CD14-positive monocyte (primary cell): ENCODE measurements around the gene MRPL4. TPM values are rescaled to one million over a fixed set of nuclear protein-coding genes. Genes with fewer than 3 reads are reported as not detected.

Source experiments
- DNase-seq, 3 donors: peaks; one replicate each; pipeline ENCODE4 v3.0.0-alpha.2; 2011 to 2022
- H2AFZ ChIP-seq: 2 replicates; pipeline ENCODE4 v1.6.0; 2012; ENCODE audit warnings: mild to moderate bottlenecking, low read depth, low read length, inconsistent platforms; ENCODE audit not compliant: insufficient read depth, poor library complexity, severe bottlenecking
- H3K27ac ChIP-seq, 2 donors: 1 replicate in 1 of 2; 2 replicates in 1 of 2; pipeline ENCODE4 v1.5.1; 2012 to 2013; ENCODE audit warnings: low read length in 2 of 2, control low read depth in 1 of 2, inconsistent platforms in 1 of 2, low read depth in 1 of 2, mild to moderate bottlenecking in 1 of 2
- H3K27me3 ChIP-seq, 2 donors: one replicate each; pipeline versions ENCODE4 v1.6.0 to v1.6.1; 2011 to 2013; ENCODE audit warnings: low read length in 2 of 2; ENCODE audit not compliant: control insufficient read depth in 2 of 2, insufficient read depth in 2 of 2
- H3K36me3 ChIP-seq, 2 donors: replicated peaks in 1 of 2; 1 replicate in 1 of 2; 2 replicates in 1 of 2; pipeline versions ENCODE4 v1.5.1 to v1.6.1; 2012 to 2013; ENCODE audit warnings: low read length in 2 of 2, control low read depth in 1 of 2, inconsistent platforms in 1 of 2, mild to moderate bottlenecking in 1 of 2; ENCODE audit not compliant: insufficient read depth in 2 of 2, control insufficient read depth in 1 of 2
- H3K4me1 ChIP-seq, 2 donors: 1 replicate in 1 of 2; 2 replicates in 1 of 2; pipeline versions ENCODE4 v1.5.1 to v1.6.1; 2012 to 2013; ENCODE audit warnings: low read length in 2 of 2, control low read depth in 1 of 2, inconsistent platforms in 1 of 2, mild to moderate bottlenecking in 1 of 2, moderate library complexity in 1 of 2; ENCODE audit not compliant: insufficient read depth in 2 of 2, control insufficient read depth in 1 of 2
- H3K4me2 ChIP-seq: replicated peaks from 2 replicates; pipeline ENCODE3; 2012; ENCODE audit warnings: low read length, moderate library complexity, mild to moderate bottlenecking; ENCODE audit not compliant: poor library complexity, severe bottlenecking; ENCODE audit errors: extremely low read depth
- H3K4me3 ChIP-seq, 3 experiments: fragments of 200-600 bp in 1 of 3; sonication (generic) in 1 of 3; replicated peaks in 1 of 3; 1 replicate in 2 of 3; 2 replicates in 1 of 3; pipeline ENCODE4 v1.5.1; 2011 to 2013; ENCODE audit warnings: low read length in 3 of 3, mild to moderate bottlenecking in 3 of 3, control low read depth in 2 of 3, low read depth in 2 of 3, inconsistent platforms in 1 of 3, moderate library complexity in 1 of 3
- H3K79me2 ChIP-seq: 2 replicates; pipeline ENCODE4 v1.6.0; 2012; ENCODE audit warnings: mild to moderate bottlenecking, control low read depth, inconsistent platforms, low read length, moderate library complexity; ENCODE audit not compliant: insufficient read depth
- H3K9ac ChIP-seq: 2 replicates; pipeline ENCODE4 v1.6.0; 2017; ENCODE audit warnings: low read length, mild to moderate bottlenecking; ENCODE audit not compliant: insufficient read depth, poor library complexity, severe bottlenecking
- H3K9me3 ChIP-seq, 2 donors: replicated peaks in 1 of 2; 1 replicate in 1 of 2; 2 replicates in 1 of 2; pipeline versions ENCODE4 v1.5.1 to v1.6.1; 2012 to 2013; ENCODE audit warnings: low read length in 2 of 2, control low read depth in 1 of 2; ENCODE audit not compliant: control insufficient read depth in 1 of 2, insufficient read depth in 1 of 2
- H4K20me1 ChIP-seq: 2 replicates; pipeline ENCODE4 v1.6.0; 2012; ENCODE audit warnings: mild to moderate bottlenecking, low read length, control low read depth, moderate library complexity; ENCODE audit not compliant: insufficient read depth
- H3K27ac Mint-ChIP-seq, 7 donors: one replicate each; pipeline ENCODE4 v1.8.0; 2020; ENCODE audit warnings: mild to moderate bottlenecking in 7 of 7, mixed read lengths in 7 of 7, moderate library complexity in 6 of 7, inconsistent platforms in 2 of 7
- H3K27me3 Mint-ChIP-seq, 3 donors: one replicate each; pipeline ENCODE4 v1.8.0; 2021 to 2022; ENCODE audit warnings: low read depth in 3 of 3, mild to moderate bottlenecking in 3 of 3, mixed read lengths in 3 of 3, moderate library complexity in 3 of 3, inconsistent platforms in 1 of 3
- H3K36me3 Mint-ChIP-seq, 2 donors: one replicate each; pipeline ENCODE4 v1.8.0; 2020; ENCODE audit warnings: mixed read lengths in 2 of 2, inconsistent platforms in 1 of 2, mild to moderate bottlenecking in 1 of 2
- H3K4me1 Mint-ChIP-seq: one replicate; pipeline ENCODE4 v1.8.0; 2020; ENCODE audit warnings: mild to moderate bottlenecking, mixed read lengths
- H3K4me3 Mint-ChIP-seq, 2 donors: one replicate each; pipeline ENCODE4 v1.8.0; 2020; ENCODE audit warnings: mild to moderate bottlenecking in 2 of 2, mixed read lengths in 2 of 2, moderate library complexity in 1 of 2
- H3K9me3 Mint-ChIP-seq, 7 donors: one replicate each; pipeline ENCODE4 v1.8.0; 2020 to 2022; ENCODE audit warnings: mixed read lengths in 7 of 7, mild to moderate bottlenecking in 6 of 7, moderate library complexity in 6 of 7, inconsistent platforms in 2 of 7
- CTCF ChIP-seq: fragments of 200-600 bp; IDR thresholded peaks from one replicate; pipeline ENCODE4 v1.8.0; 2022; ENCODE audit warnings: antibody characterized with exemption, mild to moderate bottlenecking
- WGBS: methylation state at CpG from one replicate; pipeline ENCODE4 v1.1.5; 2013; ENCODE audit warnings: missing lambda C conversion rate; ENCODE audit not compliant: insufficient coverage; 5-methylcytosine and 5-hydroxymethylcytosine counted together
- intact Hi-C, 2 donors: fragments of 100-400 bp; cut with micrococcal nuclease; formaldehyde crosslinking; loops; one replicate each; pipeline versions ENCODE4 v1.15.0 to v1.15.1; 2023
- polyA plus RNA-seq, 3 donors: library from polyadenylated mRNA; depleted of rRNA in 1 of 3; unstranded in 2 of 3; stranded (reverse) in 1 of 3; fragments of 300-500 nt in 2 of 3; fragments of >200 nt in 1 of 3; fragmentation: Illumina TruSeq in 2 of 3; gene quantifications; 1 replicate in 2 of 3; 2 replicates in 1 of 3; pipeline ENCODE4 v1.2.3, GENCODE V29; 2012 to 2021

MRPL4 gene
- polyA plus RNA-seq, 3 donors = 20.4 to 40.2 (median 22.7) TPM

DNA sequence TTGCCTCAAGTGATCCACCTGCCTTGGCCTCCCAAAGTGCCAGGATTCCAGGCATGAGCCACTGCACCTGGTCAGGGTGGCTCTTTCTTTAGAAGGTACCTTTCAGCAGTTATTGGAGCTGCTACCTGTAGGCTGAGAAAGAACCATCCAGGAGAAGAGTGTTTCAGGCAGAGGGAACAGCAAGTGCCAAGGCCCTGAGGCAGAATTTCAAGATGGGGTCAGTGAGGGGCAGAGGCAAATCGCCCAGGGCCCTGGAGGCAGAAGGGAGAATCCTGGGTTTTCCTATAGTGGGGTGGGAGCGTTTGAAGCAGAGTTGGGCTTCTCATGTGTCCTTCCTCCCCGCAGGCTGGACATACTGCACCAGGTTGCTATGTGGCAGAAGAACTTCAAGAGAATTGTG, 2.2 kb downstream of the MRPL4 start:
- H3K4me1 ChIP-seq = peaks cover 16 to 28% of the 10 kb centered on the region in 2 donors
- H3K36me3 Mint-ChIP-seq = peaks cover 45 to 53% of the 10 kb centered on the region in 2 donors
- no peak for DNase-seq
- H3K27ac ChIP-seq = no peak overlapping the region
- TF ChIP-seq CTCF = no peak
- no peak overlapping the region for H3K4me2 ChIP-seq
- H3K4me3 Mint-ChIP-seq = no peak overlapping the region
- peaks cover 13% of the 10 kb centered on the region for H3K4me1 Mint-ChIP-seq
- H3K27me3 ChIP-seq = no peaks in the 10 kb centered on the region
- peak overlapping the region in 3 of 7 donors; percentile 40 to 65 (median 43) for H3K27ac Mint-ChIP-seq
- H3K9me3 Mint-ChIP-seq = peaks cover 0 to 2% (median 0%) of the 10 kb centered on the region in 7 donors
- WGBS = 93% methylated on average over 3 of the region's 3 CpGs
- intact Hi-C loops = loop anchor here (5.0 kb wide), 5 partner anchors 57 to 322 kb away; partner anchors contain the start of genes CDKN2D (in 1 of the 2), DNMT1 (in 1 of the 2) and KRI1 (in 1 of the 2)
- no peak overlapping the region for H3K4me3 ChIP-seq
- peaks cover 14% of the 10 kb centered on the region for H4K20me1 ChIP-seq
- no peak overlapping the region for H3K9ac ChIP-seq
- H2AFZ ChIP-seq = no peak overlapping the region
- H3K9me3 ChIP-seq = no peaks in the 10 kb centered on the region
- peaks cover 20% of the 10 kb centered on the region for H3K79me2 ChIP-seq
- H3K27me3 Mint-ChIP-seq = peaks cover 0 to 1% (median 0%) of the 10 kb centered on the region in 3 donors
- H3K36me3 ChIP-seq = peaks cover 46 to 47% of the 10 kb centered on the region in 2 donors

DNA sequence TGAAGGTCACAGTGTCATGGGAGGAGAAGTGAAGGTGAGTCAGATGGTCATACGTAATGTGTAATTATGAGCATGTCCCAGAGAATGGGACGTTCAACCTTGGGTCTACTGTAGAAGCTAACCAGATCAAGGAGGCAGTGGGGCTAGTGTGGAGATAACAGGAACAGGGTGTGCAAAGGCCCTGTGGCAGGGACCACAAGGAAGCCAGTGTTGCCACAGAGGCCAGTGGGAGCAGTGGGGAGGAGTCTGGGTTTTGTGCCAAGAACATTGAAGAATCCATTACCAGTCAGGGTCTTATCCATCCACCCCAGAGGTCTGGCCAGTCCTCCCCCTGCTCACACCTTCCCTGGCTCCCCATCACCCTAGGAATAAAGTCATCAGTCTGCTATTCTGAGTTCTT, 3.3 kb downstream of the MRPL4 start:
- Mint-ChIP-seq H3K27me3 (no peaks in the 10 kb centered on the region), H3K36me3 (peaks cover 45 to 61% of the 10 kb centered on the region in 2 donors), H3K9me3 (peaks cover 0 to 2% (median 0%) of the 10 kb centered on the region in 7 donors), H3K27ac (peak overlapping the region in 2 of 7 donors; percentile 27 to 57), H3K4me1 (peaks cover 13% of the 10 kb centered on the region), H3K4me3 (no peak overlapping the region)
- Histone ChIP-seq H3K4me3 (no peak overlapping the region), H3K36me3 (peaks cover 49 to 55% of the 10 kb centered on the region in 2 donors), H4K20me1 (peaks cover 14% of the 10 kb centered on the region), H3K4me1 (peaks cover 13 to 23% of the 10 kb centered on the region in 2 donors), H3K79me2 (peaks cover 20% of the 10 kb centered on the region), H3K9me3 (no peaks in the 10 kb centered on the region), H2AFZ (no peak overlapping the region), H3K27me3 (no peaks in the 10 kb centered on the region), H3K27ac (no peak overlapping the region), H3K9ac (no peak overlapping the region), H3K4me2 (no peak overlapping the region)
- intact Hi-C loops = no loop called here
- WGBS = 100% methylated on average over 2 of the region's 2 CpGs
- DNase-seq = no peak
- TF ChIP-seq CTCF = no peak
